ENCODE results near the gene XAB2.

DNA sequence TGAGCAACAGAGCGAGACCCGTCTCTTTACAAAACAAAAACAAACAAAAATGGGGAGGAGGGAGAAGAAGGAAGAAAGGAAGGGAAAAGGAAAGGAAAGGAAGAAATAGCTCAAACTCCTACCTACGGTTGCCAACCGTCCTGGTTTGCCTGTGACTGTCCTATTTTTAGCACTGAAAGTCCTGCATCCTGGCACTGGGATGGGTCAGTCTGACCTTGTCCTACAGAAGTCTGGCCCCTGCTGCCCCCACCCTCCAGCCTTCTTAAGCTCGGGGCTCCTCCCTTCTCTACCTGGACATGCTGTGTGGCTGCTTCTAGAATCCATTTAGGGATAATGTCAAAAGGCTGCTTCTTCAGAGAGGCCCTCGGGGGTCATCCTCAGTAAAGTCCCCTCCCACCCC is 6.3 kb upstream of the XAB2 start:
- TF ChIP-seq EP300 (conservative IDR thresholded peaks at IDR 0.05; ENCODE audit: poor library complexity, severe bottlenecking): no peak
- TF ChIP-seq, protein P1, sequence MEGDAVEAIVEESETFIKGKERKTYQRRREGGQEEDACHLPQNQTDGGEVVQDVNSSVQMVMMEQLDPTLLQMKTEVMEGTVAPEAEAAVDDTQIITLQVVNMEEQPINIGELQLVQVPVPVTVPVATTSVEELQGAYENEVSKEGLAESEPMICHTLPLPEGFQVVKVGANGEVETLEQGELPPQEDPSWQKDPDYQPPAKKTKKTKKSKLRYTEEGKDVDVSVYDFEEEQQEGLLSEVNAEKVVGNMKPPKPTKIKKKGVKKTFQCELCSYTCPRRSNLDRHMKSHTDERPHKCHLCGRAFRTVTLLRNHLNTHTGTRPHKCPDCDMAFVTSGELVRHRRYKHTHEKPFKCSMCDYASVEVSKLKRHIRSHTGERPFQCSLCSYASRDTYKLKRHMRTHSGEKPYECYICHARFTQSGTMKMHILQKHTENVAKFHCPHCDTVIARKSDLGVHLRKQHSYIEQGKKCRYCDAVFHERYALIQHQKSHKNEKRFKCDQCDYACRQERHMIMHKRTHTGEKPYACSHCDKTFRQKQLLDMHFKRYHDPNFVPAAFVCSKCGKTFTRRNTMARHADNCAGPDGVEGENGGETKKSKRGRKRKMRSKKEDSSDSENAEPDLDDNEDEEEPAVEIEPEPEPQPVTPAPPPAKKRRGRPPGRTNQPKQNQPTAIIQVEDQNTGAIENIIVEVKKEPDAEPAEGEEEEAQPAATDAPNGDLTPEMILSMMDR (IDR thresholded peaks at IDR 0.05; ENCODE audit: poor library complexity, severe bottlenecking): no peak
- TF ChIP-seq TAF1 (IDR thresholded peaks at IDR 0.05; ENCODE audit: low read depth): no peak

Data from neural cell (in vitro differentiated cells).